ENCODE results near the gene GASK1A. TPM values are rescaled to one million over a fixed set of nuclear protein-coding genes. Genes with fewer than 3 reads are reported as not detected.

Gene GASK1A
- total RNA-seq, 1 donor from 2014 or later = not detected

- Mint-ChIP-seq H3K27me3 (no peaks in the 10 kb centered on the region), H3K4me1 (no peaks in the 10 kb centered on the region), H3K36me3 (ENCODE audit: low read depth) (no peaks in the 10 kb centered on the region), H3K27ac (no peak overlapping the region), H3K9me3 (no peaks in the 10 kb centered on the region), H3K4me3 (no peak overlapping the region)
- intact Hi-C loops (cut with micrococcal nuclease) = no loop called here
- no peak for DNase-seq
Measured at GRCh38 chr3:43012174-43012573, 33.1 kb downstream of the GASK1A start.

DNA sequence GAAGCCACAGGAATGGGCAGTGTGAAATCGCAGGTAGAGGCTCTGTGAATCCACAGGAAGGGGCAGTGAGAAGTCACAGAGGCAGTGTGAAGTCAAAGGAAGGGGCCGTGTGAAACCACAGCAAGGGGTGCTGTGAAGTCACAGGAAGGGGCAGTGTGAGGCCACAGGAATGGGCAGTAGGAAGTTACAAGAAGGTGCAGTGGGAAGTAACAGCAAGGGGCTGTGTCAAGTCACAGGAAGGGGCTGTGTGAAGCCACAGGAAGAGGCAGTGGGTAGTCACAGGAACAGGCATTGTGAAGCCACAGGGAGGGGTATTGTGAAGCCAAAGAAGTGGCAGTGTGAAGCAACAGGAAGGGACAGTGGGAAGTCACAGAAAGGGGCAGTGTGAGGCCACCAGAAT is 34.1 kb downstream of the GASK1A start:
- no peaks in the 10 kb centered on the region for H3K9me3 Mint-ChIP-seq
- no peak overlapping the region for H3K27ac Mint-ChIP-seq
- no peaks in the 10 kb centered on the region for H3K4me1 Mint-ChIP-seq
- no peak overlapping the region for H3K4me3 Mint-ChIP-seq
- DNase-seq = no peak
- no peaks in the 10 kb centered on the region for H3K36me3 Mint-ChIP-seq (ENCODE audit: low read depth)
- intact Hi-C loops (cut with micrococcal nuclease) = no loop called here
- H3K27me3 Mint-ChIP-seq = no peaks in the 10 kb centered on the region

GRCh38 chr3:43013743-43014155 is 34.6 kb downstream of the GASK1A start:
- H3K4me1 Mint-ChIP-seq = no peaks in the 10 kb centered on the region
- no peaks in the 10 kb centered on the region for H3K9me3 Mint-ChIP-seq
- no peaks in the 10 kb centered on the region for H3K27me3 Mint-ChIP-seq
- H3K36me3 Mint-ChIP-seq (ENCODE audit: low read depth) = no peaks in the 10 kb centered on the region
- H3K4me3 Mint-ChIP-seq = no peak overlapping the region
- H3K27ac Mint-ChIP-seq = no peak overlapping the region
- intact Hi-C loops (cut with micrococcal nuclease) = no loop called here
- DNase-seq = peak; percentile 63

DNA sequence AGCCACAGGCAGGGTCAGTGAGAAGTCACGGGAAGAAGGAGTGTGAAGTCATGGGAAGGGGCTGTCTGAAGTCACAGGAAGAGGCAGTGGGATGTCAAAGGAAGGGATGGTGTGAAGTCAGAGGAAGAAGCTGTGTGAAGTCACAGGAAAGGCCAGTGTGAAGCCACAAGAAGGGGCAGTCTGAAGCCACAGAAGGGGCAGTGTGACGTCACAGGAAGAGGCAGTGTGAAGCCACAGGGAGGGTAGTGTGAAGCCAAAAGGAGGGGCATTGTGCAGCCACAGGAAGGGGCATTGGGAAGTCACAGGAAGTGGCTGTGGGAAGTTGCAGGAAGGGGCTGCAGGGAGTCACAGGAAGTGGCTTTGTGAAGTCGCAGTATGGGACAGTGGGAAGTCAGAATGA is 35.1 kb downstream of the GASK1A start:
- H3K4me3 Mint-ChIP-seq = no peak overlapping the region
- no peaks in the 10 kb centered on the region for H3K36me3 Mint-ChIP-seq (ENCODE audit: low read depth)
- no peak overlapping the region for H3K27ac Mint-ChIP-seq
- H3K27me3 Mint-ChIP-seq = no peaks in the 10 kb centered on the region
- DNase-seq = no peak
- no peaks in the 10 kb centered on the region for H3K9me3 Mint-ChIP-seq
- no peaks in the 10 kb centered on the region for H3K4me1 Mint-ChIP-seq
- intact Hi-C loops (cut with micrococcal nuclease) = no loop called here

GRCh38 chr3:43014956-43015355 is 35.8 kb downstream of the GASK1A start:
- no peak for DNase-seq

DNA sequence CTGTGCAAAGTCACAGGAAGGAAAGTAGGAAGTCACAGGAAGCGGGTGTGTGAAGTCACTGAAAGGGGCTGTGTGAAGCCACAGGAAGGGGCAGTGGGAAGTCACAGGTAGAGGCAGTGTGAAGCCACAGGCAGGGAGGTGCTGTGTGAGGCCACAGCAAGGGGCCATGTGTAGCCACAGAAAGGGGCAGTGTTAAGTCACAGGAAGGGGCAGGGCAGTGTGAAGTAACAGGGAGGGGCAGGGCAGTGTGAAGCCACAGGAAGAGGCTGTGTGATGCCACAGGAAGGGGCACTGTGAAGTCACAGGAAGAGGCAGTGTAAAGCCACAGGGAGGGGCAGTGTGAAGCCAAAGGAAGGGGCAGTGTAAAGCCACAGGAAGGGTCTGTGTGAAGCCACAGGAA is 36.5 kb downstream of the GASK1A start:
- intact Hi-C loops (cut with micrococcal nuclease) = no loop called here
- DNase-seq = no peak
- Mint-ChIP-seq H3K27ac (no peak overlapping the region), H3K27me3 (no peaks in the 10 kb centered on the region), H3K4me3 (no peak overlapping the region), H3K36me3 (ENCODE audit: low read depth) (no peaks in the 10 kb centered on the region), H3K4me1 (no peaks in the 10 kb centered on the region), H3K9me3 (no peaks in the 10 kb centered on the region)

More at GRCh38 chr3:43014956-43015355, 35.8 kb downstream of the GASK1A start:
- Mint-ChIP-seq H3K9me3 (no peaks in the 10 kb centered on the region), H3K4me3 (no peak overlapping the region), H3K27ac (no peak overlapping the region), H3K36me3 (ENCODE audit: low read depth) (no peaks in the 10 kb centered on the region), H3K4me1 (no peaks in the 10 kb centered on the region), H3K27me3 (no peaks in the 10 kb centered on the region)
- intact Hi-C loops (cut with micrococcal nuclease) = no loop called here

DNA sequence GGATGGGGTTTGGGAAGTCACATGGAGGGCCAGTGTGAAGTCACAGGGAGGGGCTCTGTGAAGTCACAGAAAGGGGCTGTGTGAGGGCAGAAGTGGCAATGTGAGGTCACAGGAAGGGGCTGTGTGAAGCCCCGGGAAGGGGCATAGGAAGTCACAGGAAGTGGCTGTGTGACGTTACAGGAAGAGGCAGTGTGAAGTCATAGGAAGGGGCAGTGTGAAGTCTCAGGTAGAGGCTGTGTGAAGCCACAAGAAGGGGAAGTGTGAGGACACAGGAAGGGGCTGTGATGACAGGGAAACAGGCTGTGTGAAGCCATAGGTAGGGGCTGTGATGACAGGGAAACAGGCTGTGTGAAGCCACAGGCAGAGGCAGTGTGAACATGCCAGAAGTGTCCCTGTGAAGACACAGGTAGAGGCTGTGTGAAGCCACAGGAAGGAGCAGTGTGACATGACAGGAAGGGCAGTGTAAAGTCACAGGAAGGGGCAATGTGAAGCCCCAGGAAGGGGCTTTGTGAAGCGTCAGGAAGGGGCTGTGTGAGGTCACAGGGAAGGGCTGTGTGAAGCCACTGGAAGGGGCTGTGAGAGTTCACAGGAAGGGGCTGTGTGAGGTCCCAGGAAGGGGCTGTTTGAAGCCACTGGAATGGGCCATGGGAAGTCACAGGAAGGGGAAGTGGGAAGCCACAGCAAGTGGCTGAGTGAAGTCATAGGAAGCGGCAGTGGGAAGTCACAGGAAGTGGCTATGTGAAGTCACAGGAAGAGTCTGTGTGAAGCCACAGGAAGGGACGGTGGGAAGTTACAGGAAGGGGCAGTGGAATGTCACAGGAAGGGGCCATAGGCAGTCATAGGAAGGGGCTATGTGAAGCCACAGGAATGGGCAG is 37.1 kb downstream of the GASK1A start:
- intact Hi-C loops (cut with micrococcal nuclease) = no loop called here
- no peak overlapping the region for H3K27ac Mint-ChIP-seq
- H3K36me3 Mint-ChIP-seq (ENCODE audit: low read depth) = no peaks in the 10 kb centered on the region
- DNase-seq = no peak
- H3K27me3 Mint-ChIP-seq = no peaks in the 10 kb centered on the region
- H3K9me3 Mint-ChIP-seq = no peaks in the 10 kb centered on the region
- no peak overlapping the region for H3K4me3 Mint-ChIP-seq
- H3K4me1 Mint-ChIP-seq = peaks cover 1% of the 10 kb centered on the region

DNA sequence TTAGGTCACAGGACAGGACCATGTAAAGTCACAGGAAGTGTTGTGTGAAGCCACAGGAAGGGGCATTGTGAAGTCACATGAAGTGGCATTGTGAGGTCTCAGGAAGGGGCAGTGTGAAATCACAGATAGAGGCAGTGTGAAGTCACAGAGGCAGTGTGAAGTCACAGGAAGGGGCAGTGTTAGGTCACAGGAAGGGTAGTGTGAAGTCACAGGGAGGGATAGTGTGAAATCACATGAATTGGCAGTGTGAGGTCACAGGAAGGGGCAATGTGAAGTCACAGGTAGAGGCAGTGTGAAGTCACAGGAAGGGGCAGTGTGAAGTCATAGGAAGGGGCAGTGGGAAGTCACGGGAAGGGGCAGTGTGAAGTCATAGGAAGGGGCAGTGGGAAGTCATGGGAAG is 37.9 kb downstream of the GASK1A start:
- intact Hi-C loops (cut with micrococcal nuclease) = no loop called here
- no peak overlapping the region for H3K27ac Mint-ChIP-seq
- no peak for DNase-seq
- peaks cover 5% of the 10 kb centered on the region for H3K4me1 Mint-ChIP-seq
- H3K4me3 Mint-ChIP-seq = no peak overlapping the region
- no peaks in the 10 kb centered on the region for H3K36me3 Mint-ChIP-seq (ENCODE audit: low read depth)
- H3K27me3 Mint-ChIP-seq = no peaks in the 10 kb centered on the region
- no peaks in the 10 kb centered on the region for H3K9me3 Mint-ChIP-seq

GRCh38 chr3:43017593-43018195 is 38.6 kb downstream of the GASK1A start:
- Mint-ChIP-seq H3K9me3 (no peaks in the 10 kb centered on the region), H3K27ac (no peak overlapping the region), H3K4me3 (no peak overlapping the region), H3K27me3 (no peaks in the 10 kb centered on the region), H3K36me3 (ENCODE audit: low read depth) (no peaks in the 10 kb centered on the region), H3K4me1 (peaks cover 6% of the 10 kb centered on the region)
- intact Hi-C loops (cut with micrococcal nuclease) = no loop called here
- no peak for DNase-seq

DNA sequence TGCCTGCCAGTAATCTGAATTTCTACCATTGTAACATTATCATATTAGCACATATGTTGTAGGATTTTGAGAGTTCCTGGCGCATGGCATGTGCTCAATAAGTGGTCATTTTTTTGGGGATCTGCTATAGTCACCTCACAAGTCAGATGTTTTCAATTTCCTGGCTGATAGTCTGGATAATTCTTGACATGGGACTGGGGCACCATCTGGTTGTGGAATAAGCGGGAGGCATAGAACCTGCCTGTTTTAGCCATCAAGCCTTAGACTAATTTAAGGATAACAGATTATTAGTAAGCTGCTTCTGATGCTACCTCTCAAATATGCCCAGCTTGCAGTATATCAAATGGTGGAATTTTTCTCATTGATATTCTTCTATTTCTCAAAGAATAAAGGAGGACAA is 39.1 kb downstream of the GASK1A start:
- Mint-ChIP-seq H3K4me3 (no peak overlapping the region), H3K27ac (no peak overlapping the region)
- intact Hi-C loops (cut with micrococcal nuclease) = no loop called here

GRCh38 chr3:43019006-43019809 is 40.1 kb downstream of the GASK1A start:
- Mint-ChIP-seq H3K36me3 (ENCODE audit: low read depth) (no peaks in the 10 kb centered on the region), H3K4me1 (peaks cover 20% of the 10 kb centered on the region)

More for the DNA sequence above, 39.1 kb downstream of the GASK1A start:
- Mint-ChIP-seq H3K36me3 (ENCODE audit: low read depth) (no peaks in the 10 kb centered on the region), H3K4me1 (peaks cover 11% of the 10 kb centered on the region), H3K9me3 (no peaks in the 10 kb centered on the region), H3K27me3 (no peaks in the 10 kb centered on the region)
- no peak for DNase-seq

DNA sequence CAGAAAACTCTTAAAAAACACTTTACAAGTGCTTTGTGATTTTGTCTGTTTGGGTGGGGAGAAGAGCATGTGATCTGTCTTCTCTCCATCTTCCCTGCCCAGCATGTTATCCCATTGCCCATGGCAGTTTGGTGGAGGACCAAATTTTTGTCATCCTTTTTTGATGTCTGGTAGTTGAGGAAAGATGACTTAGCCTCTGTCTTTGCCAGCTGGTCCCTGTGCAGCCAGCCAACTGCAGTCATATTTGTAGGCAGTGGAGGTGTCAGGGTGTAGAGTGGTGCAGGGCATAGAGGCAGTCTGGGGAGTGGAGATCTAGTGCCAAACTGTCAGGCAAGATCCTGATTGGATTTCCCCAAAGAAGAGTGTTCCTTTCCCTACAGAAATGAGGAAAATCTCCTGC is 40.7 kb downstream of the GASK1A start:
- H3K9me3 Mint-ChIP-seq = no peaks in the 10 kb centered on the region
- no peak for DNase-seq
- no peak overlapping the region for H3K27ac Mint-ChIP-seq
- peaks cover 26% of the 10 kb centered on the region for H3K4me1 Mint-ChIP-seq
- no peaks in the 10 kb centered on the region for H3K36me3 Mint-ChIP-seq (ENCODE audit: low read depth)
- no peak overlapping the region for H3K4me3 Mint-ChIP-seq
- intact Hi-C loops (cut with micrococcal nuclease) = no loop called here
- H3K27me3 Mint-ChIP-seq = no peaks in the 10 kb centered on the region

More at GRCh38 chr3:43019006-43019809, 40.1 kb downstream of the GASK1A start:
- Mint-ChIP-seq H3K27ac (no peak overlapping the region), H3K27me3 (no peaks in the 10 kb centered on the region), H3K4me3 (no peak overlapping the region), H3K9me3 (no peaks in the 10 kb centered on the region)
- intact Hi-C loops (cut with micrococcal nuclease) = no loop called here
- no peak for DNase-seq

DNA sequence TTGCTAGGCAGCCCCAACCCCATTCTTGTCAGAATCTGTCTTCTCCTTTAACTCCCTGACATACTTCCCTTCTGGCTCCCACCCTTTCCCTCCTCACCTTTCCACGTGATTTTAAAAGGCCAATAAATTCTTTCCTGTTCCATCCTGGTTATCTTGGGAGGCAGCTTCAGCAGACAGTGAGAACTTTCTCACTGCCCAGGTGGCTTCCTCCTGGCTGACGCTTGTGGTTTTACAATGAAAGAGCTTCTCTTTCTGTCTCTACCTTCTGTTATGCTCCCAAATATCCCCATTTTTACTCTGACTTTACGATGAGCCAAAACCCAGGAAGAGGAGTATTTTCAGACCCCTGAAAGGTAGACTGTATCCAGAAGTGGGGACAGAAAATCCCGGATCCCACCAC is 42.1 kb downstream of the GASK1A start:
- H3K4me1 Mint-ChIP-seq = peaks cover 26% of the 10 kb centered on the region
- DNase-seq = no peak
- no peak overlapping the region for H3K4me3 Mint-ChIP-seq
- intact Hi-C loops (cut with micrococcal nuclease) = no loop called here
- H3K27ac Mint-ChIP-seq = no peak overlapping the region
- peaks cover 6% of the 10 kb centered on the region for H3K27me3 Mint-ChIP-seq
- no peaks in the 10 kb centered on the region for H3K9me3 Mint-ChIP-seq
- no peaks in the 10 kb centered on the region for H3K36me3 Mint-ChIP-seq (ENCODE audit: low read depth)

DNA sequence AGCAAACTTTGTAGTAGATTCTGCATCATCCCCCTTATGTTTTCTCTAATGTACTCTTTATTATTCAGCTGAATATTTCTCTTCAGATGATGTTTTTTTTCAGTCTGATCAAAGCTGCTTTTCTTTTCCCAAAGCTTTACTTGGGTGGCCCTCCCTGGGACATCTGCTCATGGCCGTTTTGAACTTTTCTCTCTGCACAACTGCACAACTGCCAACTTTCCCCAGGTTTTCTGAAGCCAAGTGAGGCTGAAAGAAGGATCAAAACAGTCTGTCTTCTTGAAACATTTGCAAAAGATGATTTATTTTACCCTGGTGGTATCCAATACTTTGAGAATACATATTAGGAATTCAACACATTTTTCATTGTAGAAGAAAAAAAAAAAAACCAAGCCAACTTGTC is 43.0 kb downstream of the GASK1A start:
- peaks cover 26% of the 10 kb centered on the region for H3K4me1 Mint-ChIP-seq
- intact Hi-C loops (cut with micrococcal nuclease) = no loop called here
- H3K4me3 Mint-ChIP-seq = no peak overlapping the region

More for the DNA sequence above, 43.0 kb downstream of the GASK1A start:
- Mint-ChIP-seq H3K36me3 (ENCODE audit: low read depth) (no peaks in the 10 kb centered on the region), H3K9me3 (no peaks in the 10 kb centered on the region), H3K27me3 (peaks cover 9% of the 10 kb centered on the region), H3K27ac (no peak overlapping the region)
- no peak for DNase-seq

All from activated CD4-positive, alpha-beta T cell treated with anti-CD3 and anti-CD28 coated beads, Interleukin-2, amount 10 ng/mL, durations not matched to agents 24 days and 14 days (primary cell).